Measurements from ENCODE around the gene ALOX15B.
"Not testable (repeated sequence)": the region's sequence is repeated elsewhere in the genome, so short reads cannot be mapped to it uniquely, and the experiment has no call there.

ALOX15B gene

DNA sequence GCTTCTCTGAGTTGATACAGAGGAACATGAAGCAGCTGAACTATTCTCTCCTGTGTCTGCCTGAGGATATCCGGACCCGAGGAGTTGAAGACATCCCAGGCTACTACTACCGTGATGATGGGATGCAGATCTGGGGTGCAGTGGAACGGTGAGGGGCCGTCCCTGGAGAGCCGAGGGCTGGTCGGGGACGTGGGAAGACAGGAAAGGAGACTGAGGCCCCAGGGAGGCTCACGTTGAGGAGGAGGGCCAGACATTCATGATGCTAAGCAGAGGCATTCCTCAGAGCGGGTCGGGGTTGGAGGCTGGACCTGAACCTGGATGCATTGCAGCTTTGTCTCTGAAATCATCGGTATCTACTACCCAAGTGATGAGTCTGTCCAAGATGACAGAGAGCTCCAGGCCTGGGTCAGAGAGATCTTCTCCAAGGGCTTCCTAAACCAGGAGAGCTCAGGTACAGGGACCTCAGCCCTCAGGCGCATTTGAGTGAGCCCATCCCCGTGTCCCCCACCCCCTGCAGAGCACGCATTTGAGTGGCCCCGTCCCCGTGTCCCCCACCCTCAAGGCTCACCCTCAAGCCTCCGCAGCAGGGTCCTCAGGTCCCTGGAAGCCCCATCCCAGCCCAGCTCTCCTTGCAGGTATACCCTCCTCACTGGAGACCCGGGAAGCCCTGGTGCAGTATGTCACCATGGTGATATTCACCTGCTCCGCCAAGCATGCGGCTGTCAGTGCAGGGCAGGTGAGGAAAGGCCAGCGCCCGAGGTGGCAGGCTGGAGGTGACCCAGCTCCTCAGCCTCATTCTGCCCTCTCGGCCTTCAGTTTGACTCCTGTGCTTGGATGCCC lies 8.3 kb downstream of the ALOX15B start:
- H3K4me1 Mint-ChIP-seq: no peaks in the 10 kb centered on the region
- H3K27ac Mint-ChIP-seq: no peak overlapping the region
- H3K4me3 Mint-ChIP-seq: no peak overlapping the region
- H3K9me3 Mint-ChIP-seq: no peaks in the 10 kb centered on the region
- H3K36me3 Mint-ChIP-seq: no peaks in the 10 kb centered on the region
- H3K27me3 Mint-ChIP-seq: no peaks in the 10 kb centered on the region

GRCh38 chr17:8047769-8048110 lies 8.9 kb downstream of the ALOX15B start:
- Mint-ChIP-seq H3K4me1 (no peaks in the 10 kb centered on the region), H3K9me3 (no peaks in the 10 kb centered on the region), H3K27ac (no peak overlapping the region), H3K27me3 (no peaks in the 10 kb centered on the region), H3K4me3 (no peak overlapping the region), H3K36me3 (no peaks in the 10 kb centered on the region)

GRCh38 chr17:8048236-8048635 lies 9.4 kb downstream of the ALOX15B start:
- Mint-ChIP-seq H3K9me3 (no peaks in the 10 kb centered on the region), H3K27me3 (no peaks in the 10 kb centered on the region), H3K4me3 (no peak overlapping the region), H3K4me1 (no peaks in the 10 kb centered on the region), H3K36me3 (no peaks in the 10 kb centered on the region), H3K27ac (no peak overlapping the region)

DNA sequence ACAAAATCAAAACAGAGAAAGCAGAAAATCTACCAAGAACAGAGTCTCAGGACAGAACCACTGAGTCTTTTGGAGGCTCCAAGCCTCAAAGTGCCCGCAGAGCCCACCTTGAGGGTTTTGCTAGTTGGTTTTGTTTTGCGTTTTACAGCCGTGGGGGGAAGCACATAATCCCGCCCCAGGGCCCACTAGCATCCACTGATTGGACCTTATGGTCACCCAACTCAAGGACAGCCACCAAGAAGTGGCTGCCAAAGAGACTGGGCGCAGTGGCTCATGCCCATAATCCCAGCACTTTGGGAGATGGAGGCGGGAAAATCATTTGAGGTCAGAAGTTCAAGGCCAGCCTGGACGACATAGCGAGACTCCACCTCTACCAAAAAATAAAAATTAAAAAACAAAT lies 9.9 kb downstream of the ALOX15B start:
- no peak overlapping the region for H3K4me3 Mint-ChIP-seq
- H3K4me1 Mint-ChIP-seq: no peaks in the 10 kb centered on the region
- no peak overlapping the region for H3K27ac Mint-ChIP-seq
- no peaks in the 10 kb centered on the region for H3K36me3 Mint-ChIP-seq
- no peaks in the 10 kb centered on the region for H3K27me3 Mint-ChIP-seq
- H3K9me3 Mint-ChIP-seq: no peaks in the 10 kb centered on the region

DNA sequence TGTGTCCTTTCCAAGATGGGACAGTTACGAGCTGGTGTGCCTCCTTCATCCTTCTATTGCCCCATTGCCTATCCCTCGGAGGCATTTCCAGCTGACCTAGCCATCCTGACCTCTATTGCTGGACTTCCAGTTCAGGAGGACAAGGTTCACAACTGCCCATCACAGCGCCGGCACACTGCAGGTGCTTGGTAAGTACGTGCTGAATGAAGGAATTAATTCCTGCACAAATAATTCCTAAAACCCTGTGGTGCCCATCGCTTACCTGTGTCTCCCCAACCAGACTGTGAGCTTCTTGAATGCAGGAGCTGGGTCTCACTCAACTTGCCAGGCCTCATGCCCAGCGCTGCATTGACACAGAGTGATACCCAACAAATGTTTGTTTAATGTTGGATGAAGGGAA lies 13.0 kb downstream of the ALOX15B start:
- Mint-ChIP-seq H3K9me3 (no peaks in the 10 kb centered on the region), H3K4me1 (peaks cover 4% of the 10 kb centered on the region), H3K27me3 (peaks cover 2% of the 10 kb centered on the region), H3K36me3 (no peaks in the 10 kb centered on the region), H3K4me3 (no peak overlapping the region), H3K27ac (peak overlapping the region; percentile 15)

DNA sequence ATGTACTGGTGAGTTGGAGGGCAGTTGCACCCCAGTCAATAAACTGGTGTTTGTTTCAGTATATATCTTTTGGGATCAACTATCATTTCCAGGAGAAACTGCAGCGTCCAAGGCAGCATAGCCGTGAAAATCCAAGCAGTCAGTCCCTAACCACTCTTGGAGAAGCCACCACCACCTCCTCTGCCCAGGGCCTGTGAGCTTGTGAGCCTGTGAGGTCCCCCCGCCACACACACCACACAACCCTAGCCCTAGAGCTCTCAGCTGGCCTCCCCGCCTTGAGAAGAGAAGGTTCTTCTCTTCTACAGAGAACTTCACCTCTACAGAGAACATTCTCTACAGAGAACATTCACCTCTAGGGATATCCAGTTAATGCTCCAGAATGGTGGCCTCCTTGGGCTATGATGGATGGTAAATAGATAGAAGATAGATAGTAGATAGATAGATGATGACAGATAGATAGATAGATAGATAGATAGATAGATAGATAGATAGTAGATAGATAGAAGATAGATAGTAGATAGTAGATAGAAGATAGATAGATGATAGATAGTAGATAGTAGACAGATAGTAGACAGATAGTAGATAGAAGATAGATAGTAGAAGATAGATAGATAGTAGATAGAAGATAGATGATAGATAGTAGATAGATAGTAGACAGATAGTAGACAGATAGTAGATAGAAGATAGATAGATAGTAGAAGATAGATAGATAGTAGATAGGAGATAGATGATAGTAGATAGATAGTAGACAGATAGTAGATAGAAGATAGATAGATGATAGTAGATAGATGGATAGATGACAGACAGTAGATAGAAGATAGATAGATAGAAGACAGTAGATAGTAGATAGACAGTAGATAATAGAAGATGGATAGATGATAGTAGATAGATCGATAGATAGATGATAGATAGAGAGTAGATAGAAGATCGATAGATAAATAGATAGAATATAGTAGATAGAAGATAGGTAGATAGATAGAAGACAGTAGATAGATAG lies 13.7 kb downstream of the ALOX15B start:
- Mint-ChIP-seq H3K4me1 (peaks cover 4% of the 10 kb centered on the region), H3K27ac (no peak overlapping the region), H3K4me3 (no peak overlapping the region), H3K36me3 (no peaks in the 10 kb centered on the region), H3K9me3 (no peaks in the 10 kb centered on the region), H3K27me3 (peaks cover 3% of the 10 kb centered on the region)

GRCh38 chr17:8053600-8053999 lies 14.7 kb downstream of the ALOX15B start:
- H3K27ac Mint-ChIP-seq: no peak overlapping the region
- H3K4me1 Mint-ChIP-seq: peaks cover 4% of the 10 kb centered on the region
- no peak overlapping the region for H3K4me3 Mint-ChIP-seq
- no peaks in the 10 kb centered on the region for H3K9me3 Mint-ChIP-seq
- no peaks in the 10 kb centered on the region for H3K36me3 Mint-ChIP-seq
- peaks cover 7% of the 10 kb centered on the region for H3K27me3 Mint-ChIP-seq

DNA sequence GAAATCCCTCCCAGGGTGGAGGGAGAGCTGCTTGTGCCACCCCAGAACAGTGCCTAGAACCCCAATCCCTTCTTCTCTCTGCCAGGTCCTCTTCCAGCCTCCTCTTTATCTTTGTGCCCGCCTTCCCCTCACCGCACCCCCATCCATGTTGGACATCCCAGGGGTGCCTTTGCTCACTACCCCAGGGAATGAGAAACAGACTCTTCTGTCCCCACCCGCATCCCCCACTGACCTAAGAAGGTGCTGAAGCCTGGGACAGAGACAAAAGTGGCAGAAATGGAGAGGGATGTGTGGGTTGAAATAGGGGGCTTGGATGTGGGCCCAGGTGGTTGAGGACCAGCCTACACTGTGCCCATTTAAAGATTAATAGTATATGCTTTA lies 17.0 kb downstream of the ALOX15B start:
- H3K27ac Mint-ChIP-seq: peak overlapping the region; percentile 47
- peaks cover 4% of the 10 kb centered on the region for H3K4me1 Mint-ChIP-seq
- H3K27me3 Mint-ChIP-seq: peaks cover 19% of the 10 kb centered on the region
- H3K4me3 Mint-ChIP-seq: no peak overlapping the region
- H3K9me3 Mint-ChIP-seq: no peaks in the 10 kb centered on the region
- no peaks in the 10 kb centered on the region for H3K36me3 Mint-ChIP-seq

DNA sequence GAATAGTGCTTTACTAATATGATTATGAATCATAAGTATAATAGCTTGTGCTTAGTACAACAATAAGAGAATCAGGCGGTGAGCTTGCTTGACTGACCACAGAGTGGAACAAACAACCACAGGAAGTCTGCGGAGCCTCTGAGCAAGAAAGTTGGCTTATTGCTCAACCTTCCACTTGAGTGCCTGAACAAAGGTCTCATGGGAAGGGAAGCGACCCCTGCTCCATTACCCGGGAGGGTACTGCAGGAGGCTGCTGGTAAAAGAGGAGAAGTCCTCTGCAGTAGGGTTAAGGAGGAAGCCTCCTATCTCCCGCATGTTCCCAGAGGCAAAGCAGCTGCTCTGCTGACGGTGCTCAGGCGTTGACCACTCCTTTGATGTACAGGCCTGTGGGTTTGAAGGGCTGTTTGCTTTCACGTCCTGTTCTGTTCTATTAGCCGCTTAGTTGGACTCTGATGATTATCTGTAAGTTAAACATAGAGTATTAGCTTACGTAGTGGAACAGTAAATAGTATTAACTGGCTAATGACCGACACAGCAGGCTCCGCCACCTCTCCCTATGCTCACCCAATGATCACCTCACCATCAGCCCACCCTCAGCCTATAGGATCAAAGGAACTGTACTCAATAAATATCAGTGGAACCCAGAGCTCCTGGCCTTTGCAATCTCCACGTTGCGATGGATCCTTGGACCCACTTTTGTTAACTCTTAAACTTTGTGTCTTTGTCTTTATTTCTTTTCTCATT lies 17.5 kb downstream of the ALOX15B start:
- H3K4me1 Mint-ChIP-seq: peaks cover 4% of the 10 kb centered on the region
- H3K4me3 Mint-ChIP-seq: no peak overlapping the region
- no peaks in the 10 kb centered on the region for H3K36me3 Mint-ChIP-seq
- peaks cover 25% of the 10 kb centered on the region for H3K27me3 Mint-ChIP-seq
- H3K9me3 Mint-ChIP-seq: no peaks in the 10 kb centered on the region
- no peak overlapping the region for H3K27ac Mint-ChIP-seq

- no peak overlapping the region for H3K4me3 Mint-ChIP-seq
- H3K27ac Mint-ChIP-seq: no peak overlapping the region
- peaks cover 31% of the 10 kb centered on the region for H3K27me3 Mint-ChIP-seq
- peaks cover 4% of the 10 kb centered on the region for H3K4me1 Mint-ChIP-seq
- no peaks in the 10 kb centered on the region for H3K9me3 Mint-ChIP-seq
- H3K36me3 Mint-ChIP-seq: no peaks in the 10 kb centered on the region
Measured at GRCh38 chr17:8056976-8057625, 18.2 kb downstream of the ALOX15B start.

GRCh38 chr17:8057691-8058114 lies 18.8 kb downstream of the ALOX15B start:
- no peaks in the 10 kb centered on the region for H3K9me3 Mint-ChIP-seq
- peaks cover 4% of the 10 kb centered on the region for H3K4me1 Mint-ChIP-seq
- H3K27ac Mint-ChIP-seq: peak overlapping the region; percentile 62
- H3K36me3 Mint-ChIP-seq: no peaks in the 10 kb centered on the region
- peaks cover 36% of the 10 kb centered on the region for H3K27me3 Mint-ChIP-seq
- H3K4me3 Mint-ChIP-seq: no peak overlapping the region

DNA sequence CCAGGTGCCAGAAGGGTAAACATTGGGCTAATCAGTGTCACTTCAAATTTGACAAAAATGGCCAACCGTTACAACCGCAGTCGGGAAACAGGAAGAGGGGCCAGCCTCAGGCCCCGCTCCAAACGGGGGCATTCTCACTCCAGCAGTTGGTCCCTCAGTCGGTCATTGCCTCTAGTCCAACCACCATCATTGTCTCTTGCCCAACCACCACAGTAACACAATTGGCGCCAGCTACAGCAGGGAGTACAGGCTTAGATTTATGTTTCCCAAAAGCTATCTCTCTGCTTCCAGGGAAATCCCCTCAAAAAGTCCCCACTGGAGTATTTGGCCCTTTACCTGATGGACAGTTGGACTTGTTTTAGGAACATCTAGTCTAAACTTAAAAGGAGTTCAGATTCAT lies 20.3 kb downstream of the ALOX15B start:
- peaks cover 42% of the 10 kb centered on the region for H3K27me3 Mint-ChIP-seq
- H3K27ac Mint-ChIP-seq: no peak overlapping the region
- H3K9me3 Mint-ChIP-seq: no peaks in the 10 kb centered on the region
- no peaks in the 10 kb centered on the region for H3K36me3 Mint-ChIP-seq
- peaks cover 4% of the 10 kb centered on the region for H3K4me1 Mint-ChIP-seq
- H3K4me3 Mint-ChIP-seq: no peak overlapping the region

DNA sequence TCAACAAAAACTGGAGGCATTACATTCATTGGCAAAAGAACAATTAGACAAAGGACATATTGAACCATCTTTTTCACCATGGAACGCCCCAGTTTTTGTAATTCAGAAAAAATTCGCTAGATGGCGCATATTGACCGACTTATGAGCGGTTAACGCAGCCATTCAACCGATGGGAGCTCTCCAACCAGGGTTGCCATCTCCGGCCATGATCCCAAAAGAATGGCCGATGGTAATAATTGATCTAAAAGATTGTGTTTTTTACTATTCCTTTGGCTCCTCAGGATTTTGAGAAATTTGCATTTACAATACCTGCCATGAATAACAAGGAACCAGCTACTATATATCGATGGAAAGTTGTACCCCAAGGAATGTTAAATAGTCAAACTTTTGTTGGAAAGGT lies 21.4 kb downstream of the ALOX15B start:
- no peaks in the 10 kb centered on the region for H3K9me3 Mint-ChIP-seq
- no peak overlapping the region for H3K4me3 Mint-ChIP-seq
- H3K36me3 Mint-ChIP-seq: no peaks in the 10 kb centered on the region
- peak overlapping the region; percentile 46 for H3K27ac Mint-ChIP-seq
- peaks cover 42% of the 10 kb centered on the region for H3K27me3 Mint-ChIP-seq
- H3K4me1 Mint-ChIP-seq: peaks cover 4% of the 10 kb centered on the region

- H3K36me3 Mint-ChIP-seq, H3K27ac Mint-ChIP-seq, H3K4me3 Mint-ChIP-seq, H3K9me3 Mint-ChIP-seq, H3K4me1 Mint-ChIP-seq: not testable (repeated sequence)
- peaks cover 40% of the 10 kb centered on the region for H3K27me3 Mint-ChIP-seq
Measured at GRCh38 chr17:8061851-8062250, 23.0 kb downstream of the ALOX15B start.

DNA sequence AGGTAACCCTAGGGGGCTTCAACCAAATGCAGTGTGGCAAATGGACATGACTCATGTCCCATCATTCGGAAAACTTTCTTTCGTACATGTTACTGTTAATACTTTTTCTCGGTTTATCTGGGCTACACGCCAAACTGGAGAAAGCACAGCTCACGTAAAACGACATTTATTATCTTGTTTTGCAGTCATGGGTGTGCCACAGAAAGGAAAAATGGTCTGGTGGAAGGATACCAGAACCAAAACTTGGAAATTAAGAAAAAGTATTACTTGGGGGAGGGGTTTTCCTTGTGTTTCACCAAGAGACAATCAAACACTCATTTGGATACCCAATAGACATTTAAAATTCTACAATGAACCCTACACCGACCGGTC lies 23.6 kb downstream of the ALOX15B start:
- Mint-ChIP-seq H3K27ac (no peak overlapping the region), H3K27me3 (peaks cover 39% of the 10 kb centered on the region), H3K36me3 (no peaks in the 10 kb centered on the region), H3K4me1 (no peaks in the 10 kb centered on the region), H3K4me3 (no peak overlapping the region), H3K9me3 (no peaks in the 10 kb centered on the region)

Measured in activated naive CD4-positive, alpha-beta T cell treated with anti-CD3 and anti-CD28 coated beads, Interleukin-2, amount 50 U/mL, for 24 hours (primary cell).